HepG2 (cell line): ENCODE measurements around the gene TAGLN. TPM values are rescaled to one million over a fixed set of nuclear protein-coding genes. Genes with fewer than 3 reads are reported as not detected.

Experiments
- ATF1 ChIP-seq: IDR thresholded peaks from 2 replicates; pipeline ENCODE4 v1.6.1; 2016; ENCODE audit warnings: mild to moderate bottlenecking, control low read depth
- BHLHE40 ChIP-seq: IDR thresholded peaks from 2 replicates; pipeline ENCODE4 v1.6.1; 2011; ENCODE audit warnings: low read length, improper control_type of control experiment
- HMG20B ChIP-seq: conservative IDR thresholded peaks from 2 replicates; pipeline ENCODE4 v1.6.1; 2016; ENCODE audit warnings: missing genetic modification reagents, missing compliant biosample characterization
- HNF4G ChIP-seq, 2 experiments: sonication (generic) in 1 of 2; formaldehyde crosslinking in 1 of 2; IDR thresholded peaks; 2 replicates each; pipeline versions ENCODE4 v1.4.0 to v1.6.1; 2011 to 2020; ENCODE audit warnings: borderline replicate concordance in 2 of 2, low read depth in 2 of 2, mild to moderate bottlenecking in 2 of 2, low read length in 1 of 2, missing genetic modification reagents in 1 of 2, moderate library complexity in 1 of 2
- NCOR1 ChIP-seq: fragments of 200-600 bp; sonication (generic); IDR thresholded peaks from 2 replicates; pipeline ENCODE4 v1.7.0; 2017; ENCODE audit warnings: antibody characterized with exemption, low read length, borderline replicate concordance
- NPAS2 ChIP-seq: sonication (generic); formaldehyde crosslinking; IDR thresholded peaks from 2 replicates; pipeline ENCODE4 v1.8.0; 2022; ENCODE audit warnings: mild to moderate bottlenecking, missing genetic modification reagents, borderline replicate concordance
- PAF1 ChIP-seq: IDR thresholded peaks from 2 replicates; pipeline ENCODE4 v1.6.1; 2016; ENCODE audit warnings: missing genetic modification reagents, missing compliant biosample characterization
- PLRG1 ChIP-seq: fragments of 450-650 bp; conservative IDR thresholded peaks from 2 replicates; pipeline ENCODE4 v1.6.1; 2016
- PPARG ChIP-seq: conservative IDR thresholded peaks from 2 replicates; pipeline ENCODE4 v1.6.1; 2016; ENCODE audit warnings: missing biosample characterization, missing genetic modification reagents
- SRSF4 ChIP-seq: fragments of 200-400 bp; formaldehyde crosslinking; IDR thresholded peaks from one replicate; pipeline ENCODE4 v1.6.1; 2018; ENCODE audit warnings: mild to moderate bottlenecking, low read depth, low read length, moderate library complexity; ENCODE audit not compliant: poor library complexity, severe bottlenecking
- ZNF235 ChIP-seq: sonication (generic); formaldehyde crosslinking; IDR thresholded peaks from 2 replicates; pipeline ENCODE4 v1.8.1; 2023; ENCODE audit warnings: mild to moderate bottlenecking, missing genetic modification reagents, borderline replicate concordance
- ZNF282 ChIP-seq: fragments of 450-650 bp; IDR thresholded peaks from 2 replicates; pipeline ENCODE4 v1.6.1; 2018; ENCODE audit not compliant: partially characterized antibody
- ZNF33A ChIP-seq: sonication (generic); formaldehyde crosslinking; IDR thresholded peaks from 2 replicates; pipeline ENCODE4 v1.5.1; 2020; ENCODE audit warnings: missing genetic modification reagents, mild to moderate bottlenecking, moderate library complexity, borderline replicate concordance
- ZNF552 ChIP-seq: sonication (generic); formaldehyde crosslinking; IDR thresholded peaks from 2 replicates; pipeline ENCODE4 v1.9.0; 2022; ENCODE audit warnings: missing genetic modification reagents, mild to moderate bottlenecking, borderline replicate concordance
- ZNF766 ChIP-seq: sonication (generic); formaldehyde crosslinking; IDR thresholded peaks from 2 replicates; pipeline ENCODE4 v1.5.0; 2020; ENCODE audit warnings: missing genetic modification reagents, borderline replicate concordance
- ZSCAN31 ChIP-seq: sonication (generic); formaldehyde crosslinking; IDR thresholded peaks from 2 replicates; pipeline ENCODE4 v1.5.0; 2020; ENCODE audit warnings: low read depth, mild to moderate bottlenecking, missing genetic modification reagents
- polyA plus RNA-seq, 8 experiments: library from polyadenylated mRNA; depleted of rRNA in 3 of 8; stranded (reverse) in 7 of 8; unstranded in 1 of 8; fragments of >200 nt; fragmentation: Illumina TruSeq in 4 of 8; extraction: Trizol in 4 of 8; gene quantifications; 2 replicates each; pipeline versions ENCODE4 v1.2.1 to v1.2.3, GENCODE V29; 2011 to 2016; ENCODE audit warnings: low read depth in 4 of 8, missing spikeins in 1 of 8, mixed read lengths in 1 of 8; ENCODE audit not compliant: insufficient read depth in 1 of 8
- total RNA-seq, 5 experiments: library from RNA; depleted of rRNA; stranded (reverse); fragments of >200 nt; fragmentation: Illumina TruSeq; extraction: Trizol; gene quantifications; 2 replicates each; pipeline ENCODE4 v1.2.3, GENCODE V29; 2016; ENCODE audit warnings: low read depth in 1 of 5
- TF ChIP-seq, protein P1 (sequence below): IDR thresholded peaks from 2 replicates; pipeline ENCODE4 v1.6.1; 2016; ENCODE audit warnings: low read depth, control low read depth
- TF ChIP-seq, protein P2 (sequence below): sonication (generic); formaldehyde crosslinking; IDR thresholded peaks from 2 replicates; pipeline ENCODE4 v1.4.0; 2020; ENCODE audit warnings: mild to moderate bottlenecking, missing genetic modification reagents
- TF ChIP-seq, protein P3 (sequence below): sonication (generic); formaldehyde crosslinking; IDR thresholded peaks from 2 replicates; pipeline ENCODE4 v1.5.0; 2020; ENCODE audit warnings: missing genetic modification reagents
- TF ChIP-seq, protein P4 (sequence below): IDR thresholded peaks from 2 replicates; pipeline ENCODE4 v1.6.1; 2016; ENCODE audit warnings: low read depth
- TF ChIP-seq, protein P5 (sequence below), 2 experiments: sonication (generic) in 1 of 2; formaldehyde crosslinking in 1 of 2; IDR thresholded peaks; 2 replicates each; pipeline versions ENCODE4 v1.5.1 to v1.6.1; 2011 to 2020; ENCODE audit warnings: borderline replicate concordance in 1 of 2, low read depth in 1 of 2, low read length in 1 of 2, mild to moderate bottlenecking in 1 of 2, missing genetic modification reagents in 1 of 2, moderate library complexity in 1 of 2

TAGLN gene
- total and polyA plus RNA-seq, 2 of the 13 experiments (the other 11 are each of a cell fraction or from before 2014, with no cell fraction given), result 12.6 to 75.4 TPM

DNA sequence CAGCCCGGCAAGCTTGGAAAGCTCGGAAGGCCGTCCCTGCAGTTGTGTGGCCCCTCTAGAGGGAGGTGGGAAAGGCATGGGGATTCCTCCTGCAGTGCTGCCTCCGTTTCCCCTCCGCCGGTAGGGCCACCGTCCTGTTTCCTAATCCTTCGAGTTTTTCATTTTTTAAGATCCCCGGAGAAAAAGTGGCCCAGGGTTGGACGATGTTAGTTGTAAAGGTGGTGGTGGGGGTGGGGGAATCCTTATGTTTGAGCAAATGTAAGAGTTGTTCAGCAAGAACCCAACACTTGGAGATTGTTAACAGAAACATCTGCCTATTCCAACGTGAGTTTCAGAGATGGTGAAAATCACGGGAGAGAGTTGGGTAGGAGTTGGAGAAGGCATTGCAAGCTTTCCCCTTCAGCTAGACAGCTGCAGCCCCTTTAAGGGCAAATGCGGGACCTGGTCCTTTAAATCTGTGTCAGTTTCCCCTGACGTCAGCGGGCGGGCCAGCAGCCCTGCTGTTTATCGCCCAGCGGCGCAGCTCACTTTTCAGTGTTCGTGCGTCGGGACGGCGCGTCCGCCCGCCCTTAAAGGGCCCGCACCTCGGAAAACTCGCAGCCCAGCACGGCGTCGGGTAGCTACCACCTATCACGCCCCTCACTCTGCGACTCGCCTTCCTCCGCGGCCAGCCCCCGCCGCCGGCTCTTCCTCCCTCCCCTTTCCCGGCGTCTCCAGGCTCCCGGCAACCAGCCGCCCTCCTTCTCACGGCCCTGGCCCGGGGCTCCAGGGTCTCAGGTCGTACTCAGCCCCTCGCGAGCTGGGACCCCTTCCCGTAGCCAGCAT, 20.7 kb upstream of the TAGLN start, which contains the start of gene SIDT2 (continued):
- TF ChIP-seq ZNF33A (CRISPR knock-in tag), result no peak
- TF ChIP-seq, protein P1, sequence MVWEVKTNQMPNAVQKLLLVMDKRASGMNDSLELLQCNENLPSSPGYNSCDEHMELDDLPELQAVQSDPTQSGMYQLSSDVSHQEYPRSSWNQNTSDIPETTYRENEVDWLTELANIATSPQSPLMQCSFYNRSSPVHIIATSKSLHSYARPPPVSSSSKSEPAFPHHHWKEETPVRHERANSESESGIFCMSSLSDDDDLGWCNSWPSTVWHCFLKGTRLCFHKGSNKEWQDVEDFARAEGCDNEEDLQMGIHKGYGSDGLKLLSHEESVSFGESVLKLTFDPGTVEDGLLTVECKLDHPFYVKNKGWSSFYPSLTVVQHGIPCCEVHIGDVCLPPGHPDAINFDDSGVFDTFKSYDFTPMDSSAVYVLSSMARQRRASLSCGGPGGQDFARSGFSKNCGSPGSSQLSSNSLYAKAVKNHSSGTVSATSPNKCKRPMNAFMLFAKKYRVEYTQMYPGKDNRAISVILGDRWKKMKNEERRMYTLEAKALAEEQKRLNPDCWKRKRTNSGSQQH (CRISPR knock-in tag), result no peak
- no peak for TF ChIP-seq HNF4G (IDR thresholded peaks at IDR 0.05; ENCODE audit: borderline replicate concordance, low read depth, low read length)
- TF ChIP-seq HNF4G (CRISPR knock-in tag; IDR thresholded peaks at IDR 0.05; ENCODE audit: borderline replicate concordance, low read depth), result no peak
- no peak for TF ChIP-seq ZNF282
- TF ChIP-seq, protein P2, sequence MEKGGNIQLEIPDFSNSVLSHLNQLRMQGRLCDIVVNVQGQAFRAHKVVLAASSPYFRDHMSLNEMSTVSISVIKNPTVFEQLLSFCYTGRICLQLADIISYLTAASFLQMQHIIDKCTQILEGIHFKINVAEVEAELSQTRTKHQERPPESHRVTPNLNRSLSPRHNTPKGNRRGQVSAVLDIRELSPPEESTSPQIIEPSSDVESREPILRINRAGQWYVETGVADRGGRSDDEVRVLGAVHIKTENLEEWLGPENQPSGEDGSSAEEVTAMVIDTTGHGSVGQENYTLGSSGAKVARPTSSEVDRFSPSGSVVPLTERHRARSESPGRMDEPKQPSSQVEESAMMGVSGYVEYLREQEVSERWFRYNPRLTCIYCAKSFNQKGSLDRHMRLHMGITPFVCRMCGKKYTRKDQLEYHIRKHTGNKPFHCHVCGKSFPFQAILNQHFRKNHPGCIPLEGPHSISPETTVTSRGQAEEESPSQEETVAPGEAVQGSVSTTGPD (CRISPR knock-in tag), result no peak
- TF ChIP-seq SRSF4, result no peak
- 0 out of 2 replicates have a peak, but pooled peaks have one; percentile 67 for TF ChIP-seq ZSCAN31 (CRISPR knock-in tag)
- TF ChIP-seq ZNF235 (CRISPR knock-in tag), result no peak
- TF ChIP-seq NPAS2 (CRISPR knock-in tag), result no peak
- TF ChIP-seq PAF1 (CRISPR knock-in tag), result no peak
- TF ChIP-seq ZNF766 (CRISPR knock-in tag), result no peak
- TF ChIP-seq PLRG1, result no peak
- no peak for TF ChIP-seq NCOR1
- no peak for TF ChIP-seq ZNF552
- no peak for TF ChIP-seq BHLHE40
- TF ChIP-seq, protein P3, sequence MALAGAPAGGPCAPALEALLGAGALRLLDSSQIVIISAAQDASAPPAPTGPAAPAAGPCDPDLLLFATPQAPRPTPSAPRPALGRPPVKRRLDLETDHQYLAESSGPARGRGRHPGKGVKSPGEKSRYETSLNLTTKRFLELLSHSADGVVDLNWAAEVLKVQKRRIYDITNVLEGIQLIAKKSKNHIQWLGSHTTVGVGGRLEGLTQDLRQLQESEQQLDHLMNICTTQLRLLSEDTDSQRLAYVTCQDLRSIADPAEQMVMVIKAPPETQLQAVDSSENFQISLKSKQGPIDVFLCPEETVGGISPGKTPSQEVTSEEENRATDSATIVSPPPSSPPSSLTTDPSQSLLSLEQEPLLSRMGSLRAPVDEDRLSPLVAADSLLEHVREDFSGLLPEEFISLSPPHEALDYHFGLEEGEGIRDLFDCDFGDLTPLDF (CRISPR knock-in tag), result 0 out of 2 replicates have a peak, but pooled peaks have one; percentile 36
- TF ChIP-seq, protein P4, sequence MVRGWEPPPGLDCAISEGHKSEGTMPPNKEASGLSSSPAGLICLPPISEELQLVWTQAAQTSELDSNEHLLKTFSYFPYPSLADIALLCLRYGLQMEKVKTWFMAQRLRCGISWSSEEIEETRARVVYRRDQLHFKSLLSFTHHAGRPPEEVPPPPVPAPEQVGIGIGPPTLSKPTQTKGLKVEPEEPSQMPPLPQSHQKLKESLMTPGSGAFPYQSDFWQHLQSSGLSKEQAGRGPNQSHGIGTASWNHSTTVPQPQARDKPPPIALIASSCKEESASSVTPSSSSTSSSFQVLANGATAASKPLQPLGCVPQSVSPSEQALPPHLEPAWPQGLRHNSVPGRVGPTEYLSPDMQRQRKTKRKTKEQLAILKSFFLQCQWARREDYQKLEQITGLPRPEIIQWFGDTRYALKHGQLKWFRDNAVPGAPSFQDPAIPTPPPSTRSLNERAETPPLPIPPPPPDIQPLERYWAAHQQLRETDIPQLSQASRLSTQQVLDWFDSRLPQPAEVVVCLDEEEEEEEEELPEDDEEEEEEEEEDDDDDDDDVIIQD (CRISPR knock-in tag), result peak; percentile 44; the same call in 1 of the 2 replicates
- TF ChIP-seq ATF1 (CRISPR knock-in tag), result peak; percentile 90
- TF ChIP-seq, protein P5, sequence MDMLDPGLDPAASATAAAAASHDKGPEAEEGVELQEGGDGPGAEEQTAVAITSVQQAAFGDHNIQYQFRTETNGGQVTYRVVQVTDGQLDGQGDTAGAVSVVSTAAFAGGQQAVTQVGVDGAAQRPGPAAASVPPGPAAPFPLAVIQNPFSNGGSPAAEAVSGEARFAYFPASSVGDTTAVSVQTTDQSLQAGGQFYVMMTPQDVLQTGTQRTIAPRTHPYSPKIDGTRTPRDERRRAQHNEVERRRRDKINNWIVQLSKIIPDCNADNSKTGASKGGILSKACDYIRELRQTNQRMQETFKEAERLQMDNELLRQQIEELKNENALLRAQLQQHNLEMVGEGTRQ (IDR thresholded peaks at IDR 0.05; ENCODE audit: low read depth, low read length), result no peak
- TF ChIP-seq, protein P5 (CRISPR knock-in tag; IDR thresholded peaks at IDR 0.05; ENCODE audit: borderline replicate concordance), result no peak
- TF ChIP-seq PPARG (CRISPR knock-in tag), result no peak
- no peak for TF ChIP-seq HMG20B
